Spleen (tissue), 11 donors: ENCODE data around the gene DUSP5. TPM values are rescaled to one million over a fixed set of nuclear protein-coding genes. Genes with fewer than 3 reads are reported as not detected.

ENCODE experiments used
- DNase-seq: peaks from one replicate; pipeline ENCODE4 v3.0.0-alpha.2; 2020
- H3K27ac ChIP-seq, 8 donors: fragments of 200-600 bp; sonication (generic) in 7 of 8; 1 replicate in 4 of 8; 2 replicates in 4 of 8; pipeline versions ENCODE4 v1.5.0 to v1.8.0; 2016 to 2021; ENCODE audit warnings: inconsistent platforms in 4 of 8, mild to moderate bottlenecking in 4 of 8, moderate library complexity in 1 of 8
- H3K27me3 ChIP-seq, 7 donors: fragments of 200-600 bp; sonication (generic) in 6 of 7; replicated peaks in 1 of 7; 1 replicate in 4 of 7; 2 replicates in 3 of 7; pipeline versions ENCODE4 v1.5.0 to v1.8.0; 2016 to 2021; ENCODE audit warnings: inconsistent platforms in 3 of 7, mild to moderate bottlenecking in 1 of 7
- H3K36me3 ChIP-seq, 6 donors: fragments of 200-600 bp; sonication (generic) in 5 of 6; 1 replicate in 4 of 6; 2 replicates in 2 of 6; pipeline versions ENCODE4 v1.5.0 to v1.8.0; 2016 to 2021; ENCODE audit warnings: inconsistent platforms in 2 of 6
- H3K4me1 ChIP-seq, 6 donors: fragments of 200-600 bp; sonication (generic) in 5 of 6; 1 replicate in 3 of 6; 2 replicates in 3 of 6; pipeline versions ENCODE4 v1.5.0 to v1.8.0; 2016 to 2021; ENCODE audit warnings: inconsistent platforms in 3 of 6
- H3K4me3 ChIP-seq, 8 donors: fragments of 200-600 bp; sonication (generic) in 7 of 8; 1 replicate in 4 of 8; 2 replicates in 4 of 8; pipeline versions ENCODE4 v1.5.0 to v1.8.0; 2016 to 2021; ENCODE audit warnings: inconsistent platforms in 4 of 8, mild to moderate bottlenecking in 4 of 8, moderate library complexity in 2 of 8
- H3K9me3 ChIP-seq, 8 donors: fragments of 200-600 bp; sonication (generic) in 7 of 8; 1 replicate in 4 of 8; 2 replicates in 4 of 8; pipeline versions ENCODE4 v1.5.0 to v1.8.0; 2016 to 2021; ENCODE audit warnings: inconsistent platforms in 4 of 8
- CTCF ChIP-seq, 11 experiments: fragments of 200-600 bp in 7 of 11; fragments of 450-650 bp in 4 of 11; sonication (generic) in 4 of 11; IDR thresholded peaks in 8 of 11; conservative IDR thresholded peaks in 3 of 11; 1 replicate in 7 of 11; 2 replicates in 4 of 11; pipeline versions ENCODE4 v1.4.0 to v1.8.0; 2016 to 2021; ENCODE audit warnings: antibody characterized with exemption in 11 of 11, inconsistent platforms in 4 of 11, mild to moderate bottlenecking in 1 of 11
- POLR2A ChIP-seq, 3 donors: fragments of 450-650 bp; IDR thresholded peaks; one replicate each; pipeline ENCODE4 v1.5.1; 2017; ENCODE audit warnings: antibody characterized with exemption in 3 of 3, mild to moderate bottlenecking in 1 of 3
- POLR2AphosphoS5 ChIP-seq, 3 donors: sonication (generic); formaldehyde crosslinking; IDR thresholded peaks; one replicate each; pipeline ENCODE4 v1.5.1; 2017; ENCODE audit warnings: antibody characterized with exemption in 3 of 3
- WGBS, 5 donors: extraction: QIAGEN DNeasy Blood & Tissue Kit in 3 of 5; methylation state at CpG; one replicate each; pipeline versions ENCODE4 v1.1.5 to v1.1.7; 2013 to 2018; 5-methylcytosine and 5-hydroxymethylcytosine counted together
- intact Hi-C: fragments of 100-400 bp; cut with DNase I; formaldehyde crosslinking; loops from one replicate; pipeline ENCODE4 v1.15.0; 2023; ENCODE audit warnings: low total_unique reads
- polyA plus RNA-seq, 3 donors: library from polyadenylated mRNA; stranded (reverse); fragments of 200-250 nt; gene quantifications; one replicate each; pipeline ENCODE4 v1.2.1, GENCODE V29; 2013
- total RNA-seq, 7 donors: library from RNA; depleted of rRNA in 3 of 7; stranded (reverse); fragments of >200 nt in 3 of 7; fragmentation: NEBNext Ultra II Directional in 4 of 7; extraction: Animal tissue kit (Norgen Biotek cat#: 25700) in 4 of 7; gene quantifications; one replicate each; pipeline versions ENCODE4 v1.1.0 to v1.2.1, GENCODE V29; 2016 to 2021
- donor health status: healthy with polysubstance abuse.
- donor health status: DM: no; HTN: no; CAD: no; lungs with moderate emphysema.
- donor health status: DM: no; HTN: no; CAD: no.
- donor health status: Bipolar disorder and iron deficiency.
- donor health status: healthy.
- donor health status: DM: no; HTN: no; CAD: no.
- donor health status: DM: yes; HTN: yes; CAD: no.

DUSP5 gene
- total and polyA plus RNA-seq, 10 donors = 9.7 to 71.8 (median 30.6) TPM

GRCh38 chr10:110491346-110491745 is 6.4 kb upstream of the DUSP5 start:
- no peak for DNase-seq
- H3K27me3 ChIP-seq = peaks cover 0 to 26% (median 0%) of the 10 kb centered on the region in 7 donors
- H3K36me3 ChIP-seq = no peaks in the 10 kb centered on the region
- WGBS, 5 donors = 77 to 83% (median 83%) methylated on average over 2 of the region's 2 CpGs
- H3K9me3 ChIP-seq = no peaks in the 10 kb centered on the region
- H3K4me1 ChIP-seq = peaks cover 0 to 37% (median 15%) of the 10 kb centered on the region in 6 donors
- TF ChIP-seq POLR2AphosphoS5 (IDR thresholded peaks at IDR 0.05) (no peak), POLR2A (IDR thresholded peaks at IDR 0.05) (no peak), CTCF (IDR thresholded peaks at IDR 0.05 in 8 of 11, conservative IDR thresholded peaks at IDR 0.05 in 3 of 11) (no peak)
- no peak overlapping the region for H3K4me3 ChIP-seq
- H3K27ac ChIP-seq = no peak overlapping the region
- intact Hi-C loops = no loop called here

GRCh38 chr10:110492069-110492822 is 5.5 kb upstream of the DUSP5 start:
- peaks cover 0 to 35% (median 0%) of the 10 kb centered on the region in 7 donors for H3K27me3 ChIP-seq
- intact Hi-C loops = no loop called here
- no peak for DNase-seq
- no peaks in the 10 kb centered on the region for H3K36me3 ChIP-seq
- WGBS, 5 donors = 52 to 57% (median 55%) methylated on average over 5 of the region's 5 CpGs
- H3K27ac ChIP-seq = no peak overlapping the region
- TF ChIP-seq CTCF (IDR thresholded peaks at IDR 0.05 in 8 of 11, conservative IDR thresholded peaks at IDR 0.05 in 3 of 11) (no peak), POLR2AphosphoS5 (IDR thresholded peaks at IDR 0.05) (no peak), POLR2A (IDR thresholded peaks at IDR 0.05) (no peak)
- no peak overlapping the region for H3K4me3 ChIP-seq
- no peaks in the 10 kb centered on the region for H3K9me3 ChIP-seq
- peaks cover 0 to 46% (median 23%) of the 10 kb centered on the region in 6 donors for H3K4me1 ChIP-seq

- H3K36me3 ChIP-seq = no peaks in the 10 kb centered on the region
- intact Hi-C loops = no loop called here
- H3K4me1 ChIP-seq = peaks cover 4 to 45% (median 30%) of the 10 kb centered on the region in 6 donors
- 81 to 92% (median 88%) methylated on average over 11 of the region's 11 CpGs for WGBS, 5 donors
- DNase-seq = no peak
- H3K27ac ChIP-seq = no peak overlapping the region
- no peak overlapping the region for H3K4me3 ChIP-seq
- H3K27me3 ChIP-seq = peaks cover 0 to 43% (median 3%) of the 10 kb centered on the region in 7 donors
- TF ChIP-seq CTCF (IDR thresholded peaks at IDR 0.05 in 8 of 11, conservative IDR thresholded peaks at IDR 0.05 in 3 of 11) (no peak), POLR2AphosphoS5 (IDR thresholded peaks at IDR 0.05) (no peak), POLR2A (IDR thresholded peaks at IDR 0.05) (no peak)
- no peaks in the 10 kb centered on the region for H3K9me3 ChIP-seq
Measured at GRCh38 chr10:110493832-110494426, 3.8 kb upstream of the DUSP5 start.

GRCh38 chr10:110494532-110494931 is 3.2 kb upstream of the DUSP5 start:
- Histone ChIP-seq H3K4me1 (peaks cover 10 to 46% (median 32%) of the 10 kb centered on the region in 6 donors), H3K36me3 (no peaks in the 10 kb centered on the region), H3K27ac (no peak overlapping the region), H3K9me3 (no peaks in the 10 kb centered on the region), H3K27me3 (peaks cover 0 to 43% (median 3%) of the 10 kb centered on the region in 7 donors), H3K4me3 (no peak overlapping the region)
- no peak for TF ChIP-seq CTCF (IDR thresholded peaks at IDR 0.05 in 8 of 11, conservative IDR thresholded peaks at IDR 0.05 in 3 of 11)
- no peak for TF ChIP-seq POLR2AphosphoS5 (IDR thresholded peaks at IDR 0.05)
- no peak for TF ChIP-seq POLR2A (IDR thresholded peaks at IDR 0.05)
- no peak for DNase-seq
- intact Hi-C loops = no loop called here
- 85 to 92% (median 90%) methylated on average over 3 of the region's 3 CpGs for WGBS, 5 donors
